Right ventricle myocardium superior (tissue), 1 donor: ENCODE results near the gene HSF5. TPM values are rescaled to one million over a fixed set of nuclear protein-coding genes. Genes with fewer than 3 reads are reported as not detected.
"Not testable (repeated sequence)": the region's sequence is repeated elsewhere in the genome, so short reads cannot be mapped to it uniquely, and the experiment has no call there.

ENCODE experiments used
- ATAC-seq: fragments of 200-7000 bp; cut with Tn5 transposase; one replicate; pipeline ENCODE4 v1.9.1; 2020; ENCODE audit warnings: mild to moderate bottlenecking; ENCODE audit not compliant: poor library complexity
- DNase-seq: peaks from one replicate; pipeline ENCODE4 v3.0.0-alpha.2; 2020
- intact Hi-C: fragments of 100-400 bp; cut with DNase I; formaldehyde crosslinking; loops from one replicate; pipeline ENCODE4 v1.11.2; 2022
- total RNA-seq: library from RNA; stranded (reverse); fragmentation: NEBNext Ultra II Directional; extraction: Animal tissue kit (Norgen Biotek cat#: 25700); gene quantifications from one replicate; pipeline ENCODE4 v1.2.1, GENCODE V29; 2021
- donor health status: DM: no; HTN: yes; CAD: no; lungs with severe emphysema.

The HSF5 gene
- total RNA-seq, 1 donor from 2014 or later = not detected

- ATAC-seq (no peak), DNase-seq (no peak)
- intact Hi-C loops = loop anchor here (10.0 kb wide), 1 partner anchor 65 kb away; no protein-coding TSS in a partner anchor
These were observed 88.2 kb downstream of the HSF5 start for GRCh38 chr17:58399974-58400373.

- no peak for DNase-seq
- intact Hi-C loops = no loop called here
- no peak for ATAC-seq
These were observed 89.5 kb downstream of the HSF5 start for GRCh38 chr17:58398574-58399266.

GRCh38 chr17:58397421-58397820 lies 90.8 kb downstream of the HSF5 start:
- DNase-seq, ATAC-seq, intact Hi-C loops: not testable (repeated sequence)

- intact Hi-C loops = no loop called here
- no peak for ATAC-seq
- DNase-seq = no peak
These were observed 92.0 kb downstream of the HSF5 start for GRCh38 chr17:58396173-58396572.

- ATAC-seq = no peak
These were observed 93.5 kb downstream of the HSF5 start for GRCh38 chr17:58394534-58395223.

GRCh38 chr17:58391302-58391984 lies 96.8 kb downstream of the HSF5 start:
- peak; percentile 60 for ATAC-seq
- DNase-seq = peak; percentile 41
- intact Hi-C loops = no loop called here

More at GRCh38 chr17:58394534-58395223, 93.5 kb downstream of the HSF5 start:
- intact Hi-C loops = no loop called here
- DNase-seq = no peak

- ATAC-seq = no peak
- DNase-seq = no peak
- intact Hi-C loops = no loop called here
These were observed 97.3 kb downstream of the HSF5 start for GRCh38 chr17:58390884-58391283.

GRCh38 chr17:58388302-58389190 lies 99.7 kb downstream of the HSF5 start:
- ATAC-seq (no peak), DNase-seq (no peak)
- intact Hi-C loops = no loop called here

- intact Hi-C loops = no loop called here
- DNase-seq (no peak), ATAC-seq (peak; percentile 25)
These were observed 100.4 kb downstream of the HSF5 start for GRCh38 chr17:58387834-58388233.

GRCh38 chr17:58386708-58387107 lies 101.5 kb downstream of the HSF5 start:
- ATAC-seq (no peak), DNase-seq (no peak)
- intact Hi-C loops = no loop called here

- DNase-seq (no peak), ATAC-seq (no peak)
- intact Hi-C loops = no loop called here
These were observed 102.8 kb downstream of the HSF5 start for GRCh38 chr17:58385359-58385899.

GRCh38 chr17:58384897-58385296 lies 103.3 kb downstream of the HSF5 start:
- intact Hi-C loops = no loop called here
- ATAC-seq (no peak), DNase-seq (no peak)

GRCh38 chr17:58383892-58384462 lies 104.2 kb downstream of the HSF5 start:
- ATAC-seq (no peak), DNase-seq (no peak)
- intact Hi-C loops = no loop called here

GRCh38 chr17:58382872-58383242 lies 105.4 kb downstream of the HSF5 start:
- no peak for DNase-seq
- intact Hi-C loops = no loop called here

GRCh38 chr17:58382108-58382871 lies 105.9 kb downstream of the HSF5 start:
- ATAC-seq (no peak), DNase-seq (no peak)
- intact Hi-C loops = no loop called here

More at GRCh38 chr17:58382872-58383242, 105.4 kb downstream of the HSF5 start:
- ATAC-seq = no peak

- no peak for ATAC-seq
- DNase-seq = no peak
- intact Hi-C loops = no loop called here
These were observed 106.8 kb downstream of the HSF5 start for GRCh38 chr17:58381124-58382035.
